ENCODE measurements around the gene ALDH1A1.

DNA sequence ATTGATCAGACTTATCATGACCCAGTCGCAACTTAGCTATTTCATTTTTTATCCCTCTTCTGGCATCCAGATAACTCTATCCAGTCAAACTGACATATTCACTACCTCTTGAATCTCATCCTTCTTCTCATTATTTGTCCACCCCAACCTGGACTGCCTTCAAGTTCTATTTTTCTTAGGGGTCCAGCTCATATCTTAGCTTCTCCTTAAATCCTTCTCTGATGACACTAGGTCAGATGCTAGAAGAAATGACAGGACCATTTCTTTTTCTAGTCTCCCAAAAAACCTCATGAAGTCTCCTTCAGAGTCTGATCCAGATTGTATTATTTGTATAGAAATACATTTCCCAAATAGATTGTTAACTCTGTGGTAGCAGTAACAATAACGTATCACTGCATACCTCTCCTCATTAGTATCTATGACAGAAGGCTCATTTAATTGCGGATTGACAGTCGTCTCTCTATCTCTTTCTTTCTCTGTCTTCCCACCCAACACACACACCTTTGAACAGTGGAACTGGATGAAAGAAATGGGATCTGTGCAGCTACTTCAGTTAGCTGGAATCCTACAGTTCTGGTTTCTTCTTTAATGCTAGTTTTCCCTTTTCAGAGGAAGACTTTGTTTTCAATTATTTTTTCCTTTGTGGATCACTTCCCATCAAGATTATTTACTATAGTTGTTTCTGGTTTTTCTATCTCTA lies 33.5 kb downstream of the ALDH1A1 start:
- TF ChIP-seq, protein P1, sequence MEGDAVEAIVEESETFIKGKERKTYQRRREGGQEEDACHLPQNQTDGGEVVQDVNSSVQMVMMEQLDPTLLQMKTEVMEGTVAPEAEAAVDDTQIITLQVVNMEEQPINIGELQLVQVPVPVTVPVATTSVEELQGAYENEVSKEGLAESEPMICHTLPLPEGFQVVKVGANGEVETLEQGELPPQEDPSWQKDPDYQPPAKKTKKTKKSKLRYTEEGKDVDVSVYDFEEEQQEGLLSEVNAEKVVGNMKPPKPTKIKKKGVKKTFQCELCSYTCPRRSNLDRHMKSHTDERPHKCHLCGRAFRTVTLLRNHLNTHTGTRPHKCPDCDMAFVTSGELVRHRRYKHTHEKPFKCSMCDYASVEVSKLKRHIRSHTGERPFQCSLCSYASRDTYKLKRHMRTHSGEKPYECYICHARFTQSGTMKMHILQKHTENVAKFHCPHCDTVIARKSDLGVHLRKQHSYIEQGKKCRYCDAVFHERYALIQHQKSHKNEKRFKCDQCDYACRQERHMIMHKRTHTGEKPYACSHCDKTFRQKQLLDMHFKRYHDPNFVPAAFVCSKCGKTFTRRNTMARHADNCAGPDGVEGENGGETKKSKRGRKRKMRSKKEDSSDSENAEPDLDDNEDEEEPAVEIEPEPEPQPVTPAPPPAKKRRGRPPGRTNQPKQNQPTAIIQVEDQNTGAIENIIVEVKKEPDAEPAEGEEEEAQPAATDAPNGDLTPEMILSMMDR (IDR thresholded peaks at IDR 0.05), result no peak
- TF ChIP-seq POLR2AphosphoS5 (IDR thresholded peaks at IDR 0.05), result no peak
- TF ChIP-seq POLR2A (IDR thresholded peaks at IDR 0.05; ENCODE audit: low read depth), result no peak
- no peak for TF ChIP-seq EP300 (IDR thresholded peaks at IDR 0.05)
